PFSK-1 (cell line): ENCODE results near the gene INPP5A.

Experiments used
- FOXP2 ChIP-seq: optimal IDR thresholded peaks from 2 replicates; pipeline ENCODE3; 2011; ENCODE audit warnings: borderline replicate concordance, control low read depth, inconsistent platforms; ENCODE audit not compliant: insufficient read depth; ENCODE audit errors: extremely low read length, extremely low read depth
- POLR2AphosphoS5 ChIP-seq: IDR thresholded peaks from 2 replicates; pipeline ENCODE4 v1.6.1; 2012; ENCODE audit warnings: low read depth, mild to moderate bottlenecking, control low read depth, low read length, moderate library complexity
- SIN3A ChIP-seq: IDR thresholded peaks from 2 replicates; pipeline ENCODE4 v1.6.1; 2012; ENCODE audit warnings: mild to moderate bottlenecking, low read length, moderate library complexity, borderline replicate concordance; ENCODE audit not compliant: insufficient read depth
- TAF1 ChIP-seq: IDR thresholded peaks from 2 replicates; pipeline ENCODE4 v1.6.1; 2012; ENCODE audit warnings: low read length, control low read depth, borderline replicate concordance; ENCODE audit not compliant: insufficient read depth
- TF ChIP-seq, protein P1 (sequence below), 2 experiments: IDR thresholded peaks; 2 replicates each; pipeline versions ENCODE4 v1.6.1 to v1.8.0; 2011 to 2012; ENCODE audit warnings: low read depth in 2 of 2, low read length in 2 of 2, control low read depth in 1 of 2, inconsistent platforms in 1 of 2, mild to moderate bottlenecking in 1 of 2, moderate library complexity in 1 of 2; ENCODE audit not compliant: insufficient read depth in 1 of 2

INPP5A gene

GRCh38 chr10:132705943-132706342 lies 168.4 kb downstream of the INPP5A start:
- TF ChIP-seq POLR2AphosphoS5 = no peak
- no peak for TF ChIP-seq FOXP2
- TF ChIP-seq, protein P1, sequence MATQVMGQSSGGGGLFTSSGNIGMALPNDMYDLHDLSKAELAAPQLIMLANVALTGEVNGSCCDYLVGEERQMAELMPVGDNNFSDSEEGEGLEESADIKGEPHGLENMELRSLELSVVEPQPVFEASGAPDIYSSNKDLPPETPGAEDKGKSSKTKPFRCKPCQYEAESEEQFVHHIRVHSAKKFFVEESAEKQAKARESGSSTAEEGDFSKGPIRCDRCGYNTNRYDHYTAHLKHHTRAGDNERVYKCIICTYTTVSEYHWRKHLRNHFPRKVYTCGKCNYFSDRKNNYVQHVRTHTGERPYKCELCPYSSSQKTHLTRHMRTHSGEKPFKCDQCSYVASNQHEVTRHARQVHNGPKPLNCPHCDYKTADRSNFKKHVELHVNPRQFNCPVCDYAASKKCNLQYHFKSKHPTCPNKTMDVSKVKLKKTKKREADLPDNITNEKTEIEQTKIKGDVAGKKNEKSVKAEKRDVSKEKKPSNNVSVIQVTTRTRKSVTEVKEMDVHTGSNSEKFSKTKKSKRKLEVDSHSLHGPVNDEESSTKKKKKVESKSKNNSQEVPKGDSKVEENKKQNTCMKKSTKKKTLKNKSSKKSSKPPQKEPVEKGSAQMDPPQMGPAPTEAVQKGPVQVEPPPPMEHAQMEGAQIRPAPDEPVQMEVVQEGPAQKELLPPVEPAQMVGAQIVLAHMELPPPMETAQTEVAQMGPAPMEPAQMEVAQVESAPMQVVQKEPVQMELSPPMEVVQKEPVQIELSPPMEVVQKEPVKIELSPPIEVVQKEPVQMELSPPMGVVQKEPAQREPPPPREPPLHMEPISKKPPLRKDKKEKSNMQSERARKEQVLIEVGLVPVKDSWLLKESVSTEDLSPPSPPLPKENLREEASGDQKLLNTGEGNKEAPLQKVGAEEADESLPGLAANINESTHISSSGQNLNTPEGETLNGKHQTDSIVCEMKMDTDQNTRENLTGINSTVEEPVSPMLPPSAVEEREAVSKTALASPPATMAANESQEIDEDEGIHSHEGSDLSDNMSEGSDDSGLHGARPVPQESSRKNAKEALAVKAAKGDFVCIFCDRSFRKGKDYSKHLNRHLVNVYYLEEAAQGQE (IDR thresholded peaks at IDR 0.05; ENCODE audit: insufficient read depth in 1 of 2, low read depth in 2 of 2, low read length in 2 of 2) = no peak
- TF ChIP-seq TAF1 = no peak

- TF ChIP-seq TAF1 (no peak), FOXP2 (no peak), SIN3A (no peak), POLR2AphosphoS5 (no peak)
- TF ChIP-seq, protein P1 (IDR thresholded peaks at IDR 0.05; ENCODE audit: insufficient read depth in 1 of 2, low read depth in 2 of 2, low read length in 2 of 2) = no peak
These were observed 169.1 kb downstream of the INPP5A start for GRCh38 chr10:132706701-132707100.

GRCh38 chr10:132707121-132707775 lies 169.7 kb downstream of the INPP5A start:
- TF ChIP-seq, protein P1 (IDR thresholded peaks at IDR 0.05; ENCODE audit: insufficient read depth in 1 of 2, low read depth in 2 of 2, low read length in 2 of 2) = no peak
- no peak for TF ChIP-seq FOXP2
- TF ChIP-seq TAF1 = no peak
- no peak for TF ChIP-seq POLR2AphosphoS5
- TF ChIP-seq SIN3A = no peak

DNA sequence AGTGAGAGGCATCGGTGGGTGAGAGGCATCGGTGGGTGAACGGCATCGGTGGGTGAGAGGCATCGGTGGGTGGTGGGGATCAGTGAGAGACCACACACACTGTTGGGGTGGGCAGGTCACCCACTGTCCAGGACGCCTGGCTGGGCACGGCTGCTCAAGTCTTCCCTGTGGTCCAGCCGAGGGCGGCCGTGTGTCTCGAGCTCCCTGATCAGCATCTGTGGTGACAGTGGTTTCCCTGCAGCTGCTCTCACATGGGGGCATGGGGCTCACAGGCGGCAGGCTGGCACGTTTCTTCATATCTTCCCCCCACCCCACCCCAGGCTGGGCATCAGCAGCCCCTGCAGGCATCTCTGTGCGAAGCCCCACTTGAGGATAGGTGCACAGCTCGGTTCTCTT lies 170.2 kb downstream of the INPP5A start:
- TF ChIP-seq TAF1 (no peak), SIN3A (no peak), FOXP2 (no peak), POLR2AphosphoS5 (no peak)
- TF ChIP-seq, protein P1 (IDR thresholded peaks at IDR 0.05; ENCODE audit: insufficient read depth in 1 of 2, low read depth in 2 of 2, low read length in 2 of 2) = no peak
